GM21423 (cell line): Measurements from ENCODE around the gene IL17RD.

Experiments
- ATAC-seq: cut with Tn5 transposase; IDR thresholded peaks from one replicate; pipeline ENCODE4 v1.9.1; 2021; ENCODE audit warnings: mild to moderate bottlenecking, moderate library complexity; ENCODE audit not compliant: unreplicated experiment

Gene IL17RD

GRCh38 chr3:57158813-57159738, 6.1 kb downstream of the IL17RD start:
- ATAC-seq: no peak

GRCh38 chr3:57158325-57158724, 6.8 kb downstream of the IL17RD start:
- ATAC-seq: no peak

- ATAC-seq: no peak
Measured at GRCh38 chr3:57157545-57157944, 7.6 kb downstream of the IL17RD start.

- ATAC-seq: no peak
Measured at GRCh38 chr3:57155310-57155643, 9.9 kb downstream of the IL17RD start.

- no peak for ATAC-seq
Measured at GRCh38 chr3:57154470-57155309, 10.5 kb downstream of the IL17RD start.

- ATAC-seq: no peak
Measured at GRCh38 chr3:57152151-57153143, 12.7 kb downstream of the IL17RD start.

GRCh38 chr3:57151749-57152148, 13.4 kb downstream of the IL17RD start:
- no peak for ATAC-seq

GRCh38 chr3:57151021-57151449, 14.1 kb downstream of the IL17RD start:
- ATAC-seq: no peak

GRCh38 chr3:57150113-57150581, 15.0 kb downstream of the IL17RD start:
- ATAC-seq: no peak

GRCh38 chr3:57147071-57147470, 18.1 kb downstream of the IL17RD start:
- no peak for ATAC-seq

GRCh38 chr3:57145852-57146251, 19.3 kb downstream of the IL17RD start:
- no peak for ATAC-seq

- no peak for ATAC-seq
Measured at GRCh38 chr3:57144952-57145351, 20.2 kb downstream of the IL17RD start.

- ATAC-seq: no peak
Measured at GRCh38 chr3:57143886-57144459, 21.2 kb downstream of the IL17RD start.

- no peak for ATAC-seq
Measured at GRCh38 chr3:57142411-57142723, 22.8 kb downstream of the IL17RD start.

GRCh38 chr3:57141719-57142410, 23.3 kb downstream of the IL17RD start:
- no peak for ATAC-seq

- no peak for ATAC-seq
Measured at GRCh38 chr3:57140894-57141293, 24.3 kb downstream of the IL17RD start.

- no peak for ATAC-seq
Measured at GRCh38 chr3:57135964-57136719, 29.0 kb downstream of the IL17RD start.

GRCh38 chr3:57133157-57133556, 32.0 kb downstream of the IL17RD start:
- ATAC-seq: no peak

- no peak for ATAC-seq
Measured at GRCh38 chr3:57132674-57133073, 32.5 kb downstream of the IL17RD start.
